HEK293T (cell line): ENCODE data around the gene USP13.

Source experiments
- ARNT ChIP-seq: fragments of 450-650 bp; IDR thresholded peaks from 2 replicates; pipeline ENCODE4 v1.6.1; 2017; ENCODE audit warnings: mild to moderate bottlenecking
- BHLHE40 ChIP-seq: fragments of 450-650 bp; IDR thresholded peaks from 2 replicates; pipeline ENCODE4 v1.6.1; 2016; ENCODE audit warnings: mild to moderate bottlenecking, moderate library complexity, borderline replicate concordance
- CTBP1 ChIP-seq: fragments of 450-650 bp; IDR thresholded peaks from 2 replicates; pipeline ENCODE4 v1.6.1; 2016; ENCODE audit warnings: borderline replicate concordance
- ELF4 ChIP-seq: fragments of 450-650 bp; IDR thresholded peaks from 2 replicates; pipeline ENCODE4 v1.6.1; 2017; ENCODE audit warnings: antibody characterized with exemption
- FOXA1 ChIP-seq: fragments of 450-650 bp; IDR thresholded peaks from 2 replicates; pipeline ENCODE4 v1.6.1; 2016; ENCODE audit warnings: mild to moderate bottlenecking
- FOXK2 ChIP-seq: fragments of 450-650 bp; IDR thresholded peaks from 2 replicates; pipeline ENCODE4 v1.6.1; 2016; ENCODE audit warnings: mild to moderate bottlenecking
- FOXM1 ChIP-seq: fragments of 450-650 bp; IDR thresholded peaks from 2 replicates; pipeline ENCODE4 v1.6.1; 2017; ENCODE audit warnings: mild to moderate bottlenecking, borderline replicate concordance
- HDGF ChIP-seq: fragments of 450-650 bp; IDR thresholded peaks from 2 replicates; pipeline ENCODE4 v1.6.1; 2017; ENCODE audit warnings: antibody characterized with exemption, borderline replicate concordance
- LEF1 ChIP-seq: fragments of 450-650 bp; IDR thresholded peaks from 2 replicates; pipeline ENCODE4 v1.6.1; 2017; ENCODE audit warnings: mild to moderate bottlenecking, borderline replicate concordance
- PKNOX1 ChIP-seq: fragments of 450-650 bp; IDR thresholded peaks from 2 replicates; pipeline ENCODE4 v1.6.1; 2016
- SP1 ChIP-seq: fragments of 450-650 bp; IDR thresholded peaks from 2 replicates; pipeline ENCODE4 v1.6.1; 2017
- SUZ12 ChIP-seq: fragments of 450-650 bp; IDR thresholded peaks from 2 replicates; pipeline ENCODE4 v1.6.1; 2016; ENCODE audit warnings: mild to moderate bottlenecking
- TARDBP ChIP-seq: fragments of 450-650 bp; IDR thresholded peaks from 2 replicates; pipeline ENCODE4 v1.6.1; 2016

- TF ChIP-seq FOXM1 (no peak), BHLHE40 (no peak), FOXA1 (no peak), FOXK2 (no peak), LEF1 (no peak), HDGF (no peak), TARDBP (no peak), PKNOX1 (no peak), ARNT (no peak), CTBP1 (no peak), SUZ12 (no peak), SP1 (no peak), ELF4 (no peak)
These were observed 92.2 kb downstream of the USP13 start for GRCh38 chr3:179745079-179745478.
